BLaER1 treated with 17β-estradiol and CSF1 and Interleukin-3, amounts not matched to agents 10 nM and 100 nM (cell line): Measurements from ENCODE around the gene COL4A1.

Experiments
- H3K27ac ChIP-seq, 11 experiments: shearing (Covaris generic); formaldehyde crosslinking; 2 replicates each; pipeline ENCODE4 v1.8.1; 2022
- H3K27me3 ChIP-seq, 11 experiments: shearing (Covaris generic); formaldehyde crosslinking; 2 replicates each; pipeline ENCODE4 v1.8.1; 2022
- H3K36me3 ChIP-seq, 11 experiments: shearing (Covaris generic); formaldehyde crosslinking; 2 replicates each; pipeline ENCODE4 v1.8.1; 2022
- H3K4me1 ChIP-seq, 10 experiments: shearing (Covaris generic); formaldehyde crosslinking; 2 replicates each; pipeline ENCODE4 v1.8.1; 2022
- H3K4me2 ChIP-seq, 11 experiments: shearing (Covaris generic); formaldehyde crosslinking; 2 replicates each; pipeline ENCODE4 v1.8.1; 2022
- H3K4me3 ChIP-seq, 10 experiments: shearing (Covaris generic); formaldehyde crosslinking; 2 replicates each; pipeline ENCODE4 v1.8.1; 2022
- H3K9ac ChIP-seq, 11 experiments: shearing (Covaris generic); formaldehyde crosslinking; 2 replicates each; pipeline ENCODE4 v1.8.1; 2022
- H3K9me3 ChIP-seq, 11 experiments: shearing (Covaris generic); formaldehyde crosslinking; replicated peaks in 1 of 11; 2 replicates each; pipeline ENCODE4 v1.8.1; 2022
- H4K20me1 ChIP-seq, 11 experiments: shearing (Covaris generic); formaldehyde crosslinking; 2 replicates each; pipeline ENCODE4 v1.8.1; 2022
- Cebpa-rat ChIP-seq, 11 experiments: shearing (Covaris generic); IDR thresholded peaks; 2 replicates each; pipeline ENCODE4 v1.8.1; 2022

COL4A1 gene

DNA sequence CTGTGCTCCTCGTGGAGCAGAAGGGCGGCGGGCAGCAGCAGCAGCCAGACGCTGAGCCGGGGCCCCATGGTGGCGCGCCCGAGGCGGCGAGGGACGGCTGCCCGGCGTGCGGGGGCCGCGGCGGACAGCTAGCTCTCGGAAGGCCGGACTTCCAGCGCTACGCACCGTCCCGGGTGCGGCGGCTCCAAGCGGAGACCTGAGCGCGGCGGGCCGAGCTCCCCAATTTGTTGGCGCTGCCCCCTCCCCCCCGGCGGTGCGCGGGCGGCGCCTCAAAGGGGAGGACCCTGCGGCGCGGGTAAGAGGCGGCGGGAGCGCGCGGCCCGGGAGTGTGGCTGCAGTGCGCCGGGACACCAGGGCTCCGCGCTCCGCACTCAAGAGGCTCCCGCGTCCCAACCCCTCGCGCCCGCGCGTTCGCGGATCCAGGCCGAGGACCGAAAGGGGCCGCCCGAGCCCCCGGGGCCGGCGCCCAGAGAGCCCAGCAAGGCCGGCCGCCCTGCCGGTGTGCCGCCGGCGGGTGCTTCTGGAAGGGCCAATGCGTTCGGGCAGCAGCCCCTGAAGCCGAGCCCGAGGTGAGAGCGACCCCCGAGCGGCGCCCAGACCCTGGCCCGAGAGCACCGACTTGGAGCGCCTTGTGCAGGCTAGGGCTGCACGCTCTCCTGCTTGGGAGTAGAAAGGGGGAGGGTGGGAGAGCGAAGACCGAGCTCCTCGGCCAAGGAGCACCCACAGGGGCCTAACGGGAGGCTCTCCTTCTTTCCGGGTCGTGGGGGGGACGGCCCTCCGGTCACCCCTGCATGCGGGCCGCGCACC, at the start of gene COL4A1, which contains the start of gene COL4A2:
TSS of gene COL4A1 (minus strand) at position 198 of the 807 bp plus-strand sequence. CDS start at position 68, 130 bp downstream.
TSS of gene COL4A2 (plus strand) at position 325 of the 807 bp plus-strand sequence. CDS start 620 bp downstream, outside the sequence.
- peaks cover 12 to 22% (median 18%) of the 10 kb centered on the region in 11 experiments; a peak in 18 of 22 replicates for H3K9me3 ChIP-seq
- peaks cover 86 to 99% (median 92%) of the 10 kb centered on the region in 11 experiments for H3K27me3 ChIP-seq
- H3K9ac ChIP-seq: no peak within 1 kb of the TSS
- H4K20me1 ChIP-seq: peaks cover 0 to 26% (median 0%) of the 10 kb centered on the region in 11 experiments; a peak in 8 of 22 replicates
- H3K36me3 ChIP-seq: no peaks in the 10 kb centered on the region
- no peak for TF ChIP-seq Cebpa-rat (IDR thresholded peaks at IDR 0.05)
- H3K4me3 ChIP-seq: peak within 1 kb of the TSS; percentile 18 to 45 (median 36); a peak in 16 of 20 replicates
- H3K4me2 ChIP-seq: peak within 1 kb of the TSS; percentile 59 to 80 (median 72)
- no peak within 1 kb of the TSS for H3K27ac ChIP-seq
- H3K4me1 ChIP-seq: peaks cover 24 to 49% (median 30%) of the 10 kb centered on the region in 10 experiments

DNA sequence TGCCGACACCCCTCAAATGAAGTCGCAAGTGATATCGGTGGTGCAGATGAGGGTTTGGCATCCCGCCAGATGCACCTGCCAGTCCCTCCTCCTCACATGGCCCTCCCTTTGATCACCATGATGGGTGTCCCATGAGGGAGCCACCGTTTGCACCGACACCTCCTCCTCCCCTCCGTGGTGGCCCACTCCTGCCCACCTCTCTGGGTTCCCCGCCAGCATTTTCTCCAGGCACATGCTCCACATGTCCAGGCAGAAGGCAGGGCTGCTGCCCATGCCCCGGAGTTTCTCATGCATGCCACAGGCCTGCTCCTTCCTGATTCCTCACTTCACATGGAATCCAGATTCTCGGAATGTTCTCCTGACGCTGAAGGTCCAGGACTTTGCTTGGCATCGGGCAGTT, 49.4 kb upstream of the COL4A1 start:
- no peaks in the 10 kb centered on the region for H3K27me3 ChIP-seq
- H3K27ac ChIP-seq: no peak overlapping the region
- no peak for TF ChIP-seq Cebpa-rat (IDR thresholded peaks at IDR 0.05)
- H3K9ac ChIP-seq: no peak overlapping the region
- H3K4me3 ChIP-seq: no peak overlapping the region
- H3K36me3 ChIP-seq: no peaks in the 10 kb centered on the region
- no peaks in the 10 kb centered on the region for H3K9me3 ChIP-seq
- H4K20me1 ChIP-seq: no peaks in the 10 kb centered on the region
- peaks cover 0 to 35% (median 20%) of the 10 kb centered on the region in 10 experiments; a peak in 16 of 20 replicates for H3K4me1 ChIP-seq
- no peak overlapping the region; a peak in 1 of 22 replicates for H3K4me2 ChIP-seq

DNA sequence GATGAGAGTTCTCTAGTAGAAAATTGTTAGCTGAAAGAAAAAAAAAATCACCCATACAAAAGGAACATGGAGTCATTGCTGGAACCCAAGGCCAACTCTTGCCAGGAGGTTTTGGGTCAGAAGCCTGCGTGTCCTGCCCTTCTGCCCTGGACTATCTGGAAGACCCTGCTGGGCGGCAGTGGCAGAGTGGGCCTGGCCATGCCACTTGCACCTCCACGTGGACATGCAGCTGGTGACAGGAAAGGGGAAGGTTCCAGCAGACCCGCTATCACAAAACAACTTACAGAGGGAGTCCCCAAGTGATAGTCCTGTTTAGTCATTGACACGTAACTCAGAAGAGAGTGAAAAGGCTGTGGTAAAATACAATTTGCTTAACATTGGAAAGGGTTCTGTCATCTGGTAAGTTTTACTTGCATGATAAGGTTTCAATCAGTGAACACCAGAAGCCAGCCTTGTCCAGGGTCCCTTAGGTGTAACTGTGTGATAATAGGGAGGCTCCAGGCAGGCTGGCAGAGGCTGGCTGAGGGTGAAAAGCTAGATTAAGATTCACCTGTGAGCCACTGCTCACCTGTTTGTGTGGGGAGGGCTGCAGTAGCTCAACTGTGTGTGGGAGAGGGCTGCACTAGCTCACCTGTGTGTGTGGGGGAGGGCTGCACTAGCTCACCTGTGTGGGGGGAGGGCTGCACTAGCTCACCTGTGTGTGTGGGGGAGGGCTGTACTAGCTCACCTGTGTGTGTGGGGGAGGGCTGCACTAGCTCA, 47.9 kb upstream of the COL4A1 start:
- H3K27ac ChIP-seq: no peak overlapping the region
- no peak overlapping the region for H3K9ac ChIP-seq
- no peaks in the 10 kb centered on the region for H3K9me3 ChIP-seq
- no peaks in the 10 kb centered on the region for H3K27me3 ChIP-seq
- no peaks in the 10 kb centered on the region for H3K36me3 ChIP-seq
- no peak overlapping the region for H3K4me2 ChIP-seq
- no peaks in the 10 kb centered on the region for H4K20me1 ChIP-seq
- no peak overlapping the region for H3K4me3 ChIP-seq
- TF ChIP-seq Cebpa-rat (IDR thresholded peaks at IDR 0.05): no peak
- peaks cover 0 to 21% (median 8%) of the 10 kb centered on the region in 10 experiments; a peak in 15 of 20 replicates for H3K4me1 ChIP-seq

- H3K4me2 ChIP-seq: no peak overlapping the region
- no peak for TF ChIP-seq Cebpa-rat (IDR thresholded peaks at IDR 0.05)
Measured at GRCh38 chr13:110354123-110354627, 47.2 kb upstream of the COL4A1 start.

GRCh38 chr13:110353339-110353977, 46.5 kb upstream of the COL4A1 start:
- Histone ChIP-seq H3K4me2 (no peak overlapping the region), H3K4me1 (peaks cover 0 to 10% (median 0%) of the 10 kb centered on the region in 10 experiments; a peak in 2 of 20 replicates), H3K4me3 (no peak overlapping the region), H3K36me3 (no peaks in the 10 kb centered on the region), H4K20me1 (no peaks in the 10 kb centered on the region), H3K27me3 (no peaks in the 10 kb centered on the region), H3K9me3 (no peaks in the 10 kb centered on the region), H3K27ac (no peak overlapping the region), H3K9ac (no peak overlapping the region)
- TF ChIP-seq Cebpa-rat (IDR thresholded peaks at IDR 0.05): no peak

More at GRCh38 chr13:110354123-110354627, 47.2 kb upstream of the COL4A1 start:
- Histone ChIP-seq H3K36me3 (no peaks in the 10 kb centered on the region), H3K9me3 (no peaks in the 10 kb centered on the region), H3K4me1 (peaks cover 0 to 13% (median under 1%) of the 10 kb centered on the region in 10 experiments; a peak in 9 of 20 replicates), H4K20me1 (no peaks in the 10 kb centered on the region), H3K4me3 (no peak overlapping the region), H3K27me3 (no peaks in the 10 kb centered on the region), H3K9ac (no peak overlapping the region), H3K27ac (no peak overlapping the region)

DNA sequence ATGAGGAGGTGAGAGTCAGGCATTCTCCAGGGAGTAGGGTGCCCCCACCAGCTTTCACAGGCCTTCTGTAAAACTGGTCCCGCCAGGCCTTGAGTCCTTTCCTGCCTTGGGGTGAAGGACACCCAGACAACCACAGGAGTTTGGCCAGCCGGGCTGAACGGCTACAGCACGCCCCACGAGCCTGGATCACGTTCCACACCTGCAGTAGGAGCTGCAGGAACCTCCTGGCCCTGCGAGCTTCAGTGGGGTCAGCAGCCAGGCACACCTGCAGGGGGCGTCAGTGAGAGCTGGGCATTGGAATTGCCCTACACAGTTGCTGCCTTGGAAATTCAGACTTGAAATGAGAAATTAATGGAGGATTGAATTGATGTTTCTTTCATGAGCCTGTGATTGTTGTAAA, 45.8 kb upstream of the COL4A1 start:
- H4K20me1 ChIP-seq: no peaks in the 10 kb centered on the region
- no peak for TF ChIP-seq Cebpa-rat (IDR thresholded peaks at IDR 0.05)
- no peak overlapping the region for H3K9ac ChIP-seq
- H3K4me1 ChIP-seq: peaks cover 0 to 10% (median 0%) of the 10 kb centered on the region in 10 experiments; a peak in 2 of 20 replicates
- H3K4me2 ChIP-seq: no peak overlapping the region
- H3K27me3 ChIP-seq: no peaks in the 10 kb centered on the region
- no peaks in the 10 kb centered on the region for H3K9me3 ChIP-seq
- H3K36me3 ChIP-seq: no peaks in the 10 kb centered on the region
- no peak overlapping the region for H3K27ac ChIP-seq
- H3K4me3 ChIP-seq: no peak overlapping the region

DNA sequence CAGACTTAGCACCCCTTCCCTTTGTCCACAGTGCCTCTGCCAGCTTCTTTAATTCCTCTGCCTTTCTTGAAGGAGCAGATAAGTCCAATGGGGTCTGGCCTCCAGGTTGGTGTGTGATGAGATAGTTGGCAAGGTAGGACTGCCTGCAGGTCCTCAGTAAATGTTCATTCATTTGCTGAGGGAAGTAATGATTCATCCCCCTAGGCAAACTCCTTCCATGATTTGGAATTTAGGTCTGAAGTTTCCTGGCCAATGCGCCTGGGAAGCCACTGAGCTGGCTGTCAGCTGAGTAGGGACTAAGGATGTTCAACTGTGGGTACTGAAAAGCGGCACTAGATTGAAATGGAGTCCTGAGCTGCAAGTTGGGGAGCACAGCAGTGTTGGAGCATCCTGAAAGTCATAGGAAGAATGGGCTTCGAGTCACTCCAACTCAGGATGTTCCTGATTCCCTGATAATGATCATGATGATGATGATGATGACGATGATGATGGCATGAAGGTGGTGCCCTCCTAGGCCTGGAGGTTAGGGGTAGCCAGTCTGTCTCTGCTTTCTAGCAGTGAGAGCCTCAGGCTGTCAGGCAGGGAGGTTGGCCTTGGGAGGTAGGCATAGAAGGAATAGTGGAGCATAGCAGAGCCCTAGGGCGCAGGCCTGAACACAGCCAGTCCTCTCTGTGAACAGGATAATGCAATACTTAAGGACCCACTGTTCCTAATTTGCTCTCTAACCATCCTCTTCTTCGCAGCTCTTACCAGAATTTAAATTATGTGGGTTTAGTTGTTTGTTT, 44.9 kb upstream of the COL4A1 start:
- no peaks in the 10 kb centered on the region for H3K36me3 ChIP-seq
- peaks cover 0 to 10% (median 0%) of the 10 kb centered on the region in 10 experiments; a peak in 2 of 20 replicates for H3K4me1 ChIP-seq
- H4K20me1 ChIP-seq: no peaks in the 10 kb centered on the region
- no peak for TF ChIP-seq Cebpa-rat (IDR thresholded peaks at IDR 0.05)
- no peak overlapping the region for H3K4me2 ChIP-seq
- no peaks in the 10 kb centered on the region for H3K9me3 ChIP-seq
- H3K27ac ChIP-seq: no peak overlapping the region
- H3K27me3 ChIP-seq: no peaks in the 10 kb centered on the region
- H3K9ac ChIP-seq: no peak overlapping the region
- H3K4me3 ChIP-seq: no peak overlapping the region

DNA sequence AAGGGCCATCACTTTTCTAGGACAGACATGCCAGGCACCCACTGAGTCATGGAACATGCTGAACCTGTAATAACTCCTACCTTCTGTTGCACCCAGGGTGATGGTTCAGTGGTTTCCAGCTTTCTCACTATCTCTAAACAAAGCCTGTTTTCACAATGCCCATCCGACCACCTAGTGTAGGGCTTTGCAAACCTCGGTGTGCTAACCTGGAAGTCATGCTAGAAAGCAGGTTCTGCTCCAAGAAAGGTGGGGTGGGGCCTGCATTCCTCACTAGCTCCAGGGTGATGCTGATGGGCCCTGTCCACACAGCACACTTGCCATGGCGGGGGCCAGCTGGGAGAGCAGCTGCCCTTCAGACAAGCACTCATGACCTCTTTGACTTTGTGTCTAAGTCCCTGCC, 43.6 kb upstream of the COL4A1 start:
- Histone ChIP-seq H3K9ac (no peak overlapping the region), H3K27ac (no peak overlapping the region), H3K4me1 (0 out of 20 replicates have a peak, but pooled peaks cover 0 to 7% (median 0%) of the 10 kb centered on the region in 10 experiments), H3K27me3 (no peaks in the 10 kb centered on the region), H3K4me3 (no peak overlapping the region), H3K9me3 (no peaks in the 10 kb centered on the region), H3K4me2 (no peak overlapping the region), H4K20me1 (no peaks in the 10 kb centered on the region), H3K36me3 (no peaks in the 10 kb centered on the region)
- TF ChIP-seq Cebpa-rat (IDR thresholded peaks at IDR 0.05): no peak
